ENCODE results near the gene SAPCD1. TPM values are rescaled to one million over a fixed set of nuclear protein-coding genes. Genes with fewer than 3 reads are reported as not detected.

The SAPCD1 gene
- total and polyA plus RNA-seq, 10 donors = 3.6 to 14.2 (median 6.4) TPM; not detected in 1

GRCh38 chr6:31737315-31737990 is 25.0 kb upstream of the SAPCD1 start:
- H3K27me3 ChIP-seq (replicated peaks in 1 of 7) = no peaks in the 10 kb centered on the region
- TF ChIP-seq CTCF (IDR thresholded peaks at IDR 0.05 in 8 of 11, conservative IDR thresholded peaks at IDR 0.05 in 3 of 11) (no peak), POLR2AphosphoS5 (IDR thresholded peaks at IDR 0.05) (no peak), POLR2A (IDR thresholded peaks at IDR 0.05) (no peak)
- peak overlapping the region; percentile 82 to 99 (median 96) for H3K27ac ChIP-seq
- H3K4me3 ChIP-seq = peak overlapping the region in 7 of 8 donors; percentile 9 to 95 (median 86)
- H3K9me3 ChIP-seq = no peaks in the 10 kb centered on the region
- 8 to 20% (median 15%) methylated on average over 7 of the region's 7 CpGs for WGBS, 5 donors
- intact Hi-C loops (cut with DNase I; ENCODE audit: low total_unique reads) = loop anchor here (10.0 kb wide), 2 partner anchors 57 to 87 kb away; partner anchors contain the start of genes HSPA1B and VARS1
- H3K36me3 ChIP-seq = peaks cover 0 to 30% (median 17%) of the 10 kb centered on the region in 6 donors
- DNase-seq = no peak
- H3K4me1 ChIP-seq = peaks cover 44 to 77% (median 69%) of the 10 kb centered on the region in 6 donors

- Histone ChIP-seq H3K4me3 (peak overlapping the region in 7 of 8 donors; percentile 9 to 95 (median 82)), H3K36me3 (peaks cover 0 to 22% (median 8%) of the 10 kb centered on the region in 6 donors), H3K27ac (peak overlapping the region; percentile 82 to 99 (median 96)), H3K27me3 (replicated peaks in 1 of 7) (no peaks in the 10 kb centered on the region), H3K4me1 (peaks cover 40 to 69% (median 61%) of the 10 kb centered on the region in 6 donors), H3K9me3 (no peaks in the 10 kb centered on the region)
- intact Hi-C loops (cut with DNase I; ENCODE audit: low total_unique reads) = loop anchor here (10.0 kb wide), 2 partner anchors 57 to 87 kb away; partner anchors contain the start of genes HSPA1B and VARS1
- WGBS, 5 donors = 3 to 6% (median 4%) methylated on average over 6 of the region's 6 CpGs
- TF ChIP-seq CTCF (IDR thresholded peaks at IDR 0.05 in 8 of 11, conservative IDR thresholded peaks at IDR 0.05 in 3 of 11) (peak in 5 of 11 experiments; percentile 9 to 35 (median 23)), POLR2AphosphoS5 (IDR thresholded peaks at IDR 0.05) (peak in 2 of 3 donors; percentile 18 to 92), POLR2A (IDR thresholded peaks at IDR 0.05) (peak in 1 of 3 donors; percentile 28)
- peak; percentile 90 for DNase-seq
Measured at GRCh38 chr6:31737991-31738979, 24.2 kb upstream of the SAPCD1 start.

- Histone ChIP-seq H3K4me1 (peaks cover 26 to 54% (median 47%) of the 10 kb centered on the region in 6 donors), H3K9me3 (no peaks in the 10 kb centered on the region), H3K36me3 (peaks cover 0 to 15% (median 0%) of the 10 kb centered on the region in 6 donors), H3K27me3 (replicated peaks in 1 of 7) (no peaks in the 10 kb centered on the region), H3K4me3 (peak within 1 kb of the TSS; percentile 74 to 95 (median 86)), H3K27ac (peak within 1 kb of the TSS; percentile 70 to 99 (median 96))
- 0 to 1% (median 1%) methylated on average over 38 to 58 of the region's 58 CpGs for WGBS, 5 donors
- DNase-seq = peak; percentile 98
- TF ChIP-seq POLR2AphosphoS5 (IDR thresholded peaks at IDR 0.05) = peak; percentile 82 to 92 (median 90)
- no peak for TF ChIP-seq CTCF (IDR thresholded peaks at IDR 0.05 in 8 of 11, conservative IDR thresholded peaks at IDR 0.05 in 3 of 11)
- intact Hi-C loops (cut with DNase I; ENCODE audit: low total_unique reads) = loop anchor here (10.0 kb wide), 2 partner anchors 55 to 85 kb away; partner anchors contain the start of genes HSPA1B and VARS1
Measured at GRCh38 chr6:31739639-31740396, 22.6 kb upstream of the SAPCD1 start, which contains the start of gene MSH5. TSS of gene MSH5 (plus strand) at chr6:31740005. CDS start at chr6:31740467, 462 bp downstream.
